Left ventricle myocardium inferior (tissue), 1 donor: ENCODE measurements around the gene PTPRR. TPM values are rescaled to one million over a fixed set of nuclear protein-coding genes. Genes with fewer than 3 reads are reported as not detected.

Experiments
- DNase-seq: peaks from one replicate; pipeline ENCODE4 v3.0.0-alpha.2; 2020
- H3K27ac ChIP-seq: fragments of 200-600 bp; replicated peaks from 2 replicates; pipeline ENCODE4 v1.8.0; 2021
- H3K27me3 ChIP-seq: fragments of 200-600 bp; 2 replicates; pipeline ENCODE4 v1.8.0; 2021; ENCODE audit warnings: low read depth
- H3K36me3 ChIP-seq: fragments of 200-600 bp; 2 replicates; pipeline ENCODE4 v1.8.0; 2021
- H3K4me1 ChIP-seq: fragments of 200-600 bp; 2 replicates; pipeline ENCODE4 v1.8.0; 2021
- H3K4me3 ChIP-seq: fragments of 200-600 bp; 2 replicates; pipeline ENCODE4 v1.8.0; 2021; ENCODE audit warnings: mild to moderate bottlenecking, moderate library complexity
- H3K9me3 ChIP-seq: fragments of 200-600 bp; replicated peaks from 2 replicates; pipeline ENCODE4 v1.8.0; 2021
- intact Hi-C: fragments of 100-400 bp; cut with micrococcal nuclease; formaldehyde crosslinking; loops from one replicate; pipeline ENCODE4 v1.11.0; 2022
- total RNA-seq: library from RNA; stranded (reverse); fragmentation: NEBNext Ultra II Directional; extraction: Animal tissue kit (Norgen Biotek cat#: 25700); gene quantifications from one replicate; pipeline ENCODE4 v1.2.1, GENCODE V29; 2021
- TF ChIP-seq, protein P1 (sequence below): fragments of 200-600 bp; IDR thresholded peaks from 2 replicates; pipeline ENCODE4 v1.8.0; 2021; ENCODE audit warnings: antibody characterized with exemption, mild to moderate bottlenecking, borderline replicate concordance
- donor health status: DM: no; HTN: yes; CAD: no; lungs with severe emphysema.

The PTPRR gene
- total RNA-seq, 1 donor from 2014 or later, result 1.3 TPM

DNA sequence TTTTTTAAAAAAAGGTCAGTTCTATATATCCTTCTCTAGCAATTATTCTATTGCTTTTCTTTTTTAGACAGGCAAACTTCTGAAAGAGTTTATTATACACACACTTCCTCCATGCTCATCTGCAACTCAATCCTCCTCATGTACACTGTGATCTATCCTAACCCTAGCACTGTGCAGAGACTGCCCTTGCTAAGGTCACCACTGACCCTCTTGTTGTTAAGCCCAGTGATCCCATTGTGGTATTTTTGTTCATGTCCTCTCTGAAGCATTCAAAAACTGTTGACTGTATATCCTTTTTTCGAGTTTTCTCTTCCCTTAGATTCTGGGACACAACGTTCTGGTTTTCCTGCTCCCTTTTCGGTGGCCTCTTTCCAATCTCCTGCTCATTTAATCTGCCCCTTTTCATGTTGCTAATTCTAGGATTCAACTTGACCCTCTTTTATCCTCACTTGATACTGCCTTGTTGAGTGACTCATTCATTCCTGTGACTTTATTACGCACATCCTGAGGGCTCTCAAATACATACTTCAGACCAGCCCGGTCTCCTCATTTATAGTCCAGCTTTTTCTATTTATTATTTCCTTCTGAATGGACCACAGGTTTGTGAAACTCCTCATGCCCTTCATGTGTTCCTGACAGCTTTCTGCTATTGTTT is 229.4 kb downstream of the PTPRR start:
- Histone ChIP-seq H3K27ac (peak overlapping the region; percentile 60), H3K36me3 (no peaks in the 10 kb centered on the region), H3K4me1 (peaks cover 21% of the 10 kb centered on the region), H3K27me3 (no peaks in the 10 kb centered on the region), H3K4me3 (no peak overlapping the region), H3K9me3 (no peaks in the 10 kb centered on the region)
- no peak for DNase-seq
- intact Hi-C loops, result no loop called here
- TF ChIP-seq, protein P1, sequence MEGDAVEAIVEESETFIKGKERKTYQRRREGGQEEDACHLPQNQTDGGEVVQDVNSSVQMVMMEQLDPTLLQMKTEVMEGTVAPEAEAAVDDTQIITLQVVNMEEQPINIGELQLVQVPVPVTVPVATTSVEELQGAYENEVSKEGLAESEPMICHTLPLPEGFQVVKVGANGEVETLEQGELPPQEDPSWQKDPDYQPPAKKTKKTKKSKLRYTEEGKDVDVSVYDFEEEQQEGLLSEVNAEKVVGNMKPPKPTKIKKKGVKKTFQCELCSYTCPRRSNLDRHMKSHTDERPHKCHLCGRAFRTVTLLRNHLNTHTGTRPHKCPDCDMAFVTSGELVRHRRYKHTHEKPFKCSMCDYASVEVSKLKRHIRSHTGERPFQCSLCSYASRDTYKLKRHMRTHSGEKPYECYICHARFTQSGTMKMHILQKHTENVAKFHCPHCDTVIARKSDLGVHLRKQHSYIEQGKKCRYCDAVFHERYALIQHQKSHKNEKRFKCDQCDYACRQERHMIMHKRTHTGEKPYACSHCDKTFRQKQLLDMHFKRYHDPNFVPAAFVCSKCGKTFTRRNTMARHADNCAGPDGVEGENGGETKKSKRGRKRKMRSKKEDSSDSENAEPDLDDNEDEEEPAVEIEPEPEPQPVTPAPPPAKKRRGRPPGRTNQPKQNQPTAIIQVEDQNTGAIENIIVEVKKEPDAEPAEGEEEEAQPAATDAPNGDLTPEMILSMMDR, result no peak

DNA sequence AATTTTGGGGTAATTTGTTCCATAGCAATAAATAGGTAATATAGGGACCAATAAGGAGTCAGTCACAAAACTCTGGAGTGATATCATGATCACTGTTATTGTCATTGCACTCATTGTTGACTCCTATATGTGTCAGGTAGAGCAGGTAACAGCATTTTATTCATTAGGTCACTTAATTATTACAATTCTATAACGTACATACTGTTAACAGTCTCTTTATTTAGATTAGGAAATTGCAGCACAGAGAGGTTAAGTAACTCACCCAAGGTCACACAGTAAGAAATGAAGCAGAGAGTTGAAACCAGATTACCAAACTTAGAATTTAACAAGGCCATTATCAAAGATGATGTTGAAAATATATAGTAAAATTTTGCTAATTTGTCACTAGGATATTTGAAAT is 233.6 kb downstream of the PTPRR start:
- Histone ChIP-seq H3K27me3 (no peaks in the 10 kb centered on the region), H3K27ac (no peak overlapping the region), H3K36me3 (no peaks in the 10 kb centered on the region), H3K9me3 (no peaks in the 10 kb centered on the region), H3K4me1 (peaks cover 15% of the 10 kb centered on the region), H3K4me3 (no peak overlapping the region)
- DNase-seq, result no peak
- intact Hi-C loops, result no loop called here
- TF ChIP-seq, protein P1, result no peak

DNA sequence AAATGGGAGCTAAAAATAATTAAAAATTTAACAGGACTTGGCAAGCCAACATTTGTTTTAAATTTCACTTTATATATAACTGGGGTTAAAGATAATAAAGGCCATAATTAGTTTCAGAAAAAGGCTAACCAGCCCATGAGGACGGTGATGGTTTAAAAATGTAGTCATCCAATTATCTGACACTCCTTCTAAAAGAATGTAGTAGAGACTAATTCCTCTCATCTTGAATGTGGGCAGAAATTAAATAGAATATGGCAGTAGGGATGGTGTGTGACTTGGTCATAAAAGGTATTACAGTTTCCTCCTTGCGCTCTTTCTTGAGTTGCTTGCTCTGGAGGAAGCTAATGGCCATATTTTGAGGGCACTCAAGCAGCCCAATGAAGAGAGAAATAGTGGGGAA is 234.2 kb downstream of the PTPRR start:
- intact Hi-C loops, result no loop called here
- H3K27ac ChIP-seq, result no peak overlapping the region
- no peaks in the 10 kb centered on the region for H3K27me3 ChIP-seq
- no peak for DNase-seq
- H3K4me1 ChIP-seq, result peaks cover 10% of the 10 kb centered on the region
- H3K36me3 ChIP-seq, result no peaks in the 10 kb centered on the region
- TF ChIP-seq, protein P1, result no peak
- H3K4me3 ChIP-seq, result no peak overlapping the region
- H3K9me3 ChIP-seq, result no peaks in the 10 kb centered on the region

DNA sequence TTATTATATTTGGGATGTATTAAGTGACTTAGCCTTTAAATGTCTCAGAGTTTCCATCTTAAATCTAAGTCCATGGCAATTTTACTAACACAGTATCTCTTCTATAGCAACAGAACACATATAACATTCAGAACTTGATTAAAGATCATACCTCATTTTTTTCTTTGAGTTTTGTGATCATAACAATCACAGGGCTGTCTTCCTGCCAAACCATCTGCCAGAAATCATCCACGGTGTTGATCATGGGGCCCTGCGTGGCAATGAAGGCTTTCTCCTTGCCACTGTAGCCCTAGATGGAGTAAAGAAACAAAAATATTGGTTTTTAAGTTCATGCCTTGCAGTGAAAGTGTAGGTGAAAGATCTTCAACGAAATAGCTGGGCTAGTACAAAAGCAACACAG is 236.6 kb downstream of the PTPRR start:
- H3K4me1 ChIP-seq, result no peaks in the 10 kb centered on the region
- DNase-seq, result no peak
- H3K36me3 ChIP-seq, result no peaks in the 10 kb centered on the region
- H3K27me3 ChIP-seq, result no peaks in the 10 kb centered on the region
- TF ChIP-seq, protein P1, result no peak
- no peak overlapping the region for H3K27ac ChIP-seq
- H3K4me3 ChIP-seq, result no peak overlapping the region
- intact Hi-C loops, result no loop called here
- H3K9me3 ChIP-seq, result peaks cover 12% of the 10 kb centered on the region

DNA sequence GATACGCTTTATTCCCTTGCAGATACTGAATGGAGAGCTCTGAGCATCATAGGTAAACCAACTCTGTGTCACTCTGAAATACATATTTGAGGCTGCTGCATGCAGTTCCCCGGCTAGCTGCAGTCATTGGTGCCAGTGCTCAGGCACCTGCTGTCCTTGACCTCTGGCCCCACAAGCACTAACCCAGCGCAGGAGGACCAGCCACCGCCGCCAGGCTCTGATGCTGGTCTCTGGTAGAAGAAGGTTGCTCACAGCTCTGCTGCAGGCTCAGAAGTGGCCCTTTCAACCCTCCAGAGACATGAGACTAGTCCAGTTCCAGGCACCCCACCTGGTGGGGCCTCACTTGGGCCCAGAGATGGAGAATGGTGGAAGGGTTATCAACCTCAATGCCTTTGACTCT is 248.8 kb downstream of the PTPRR start:
- intact Hi-C loops, result no loop called here
- H3K4me1 ChIP-seq, result no peaks in the 10 kb centered on the region
- H3K4me3 ChIP-seq, result no peak overlapping the region
- peaks cover 9% of the 10 kb centered on the region for H3K9me3 ChIP-seq
- H3K27ac ChIP-seq, result no peak overlapping the region
- no peak for DNase-seq
- H3K36me3 ChIP-seq, result no peaks in the 10 kb centered on the region
- H3K27me3 ChIP-seq, result no peaks in the 10 kb centered on the region
- TF ChIP-seq, protein P1, result no peak
